SK-N-SH treated with all-trans-retinoic acid at 6 μM for 48 hours (cell line): ENCODE measurements around the gene ATOX1.

Source experiments
- ATAC-seq: fragments of 200-7000 bp; cut with Tn5 transposase; 3 replicates; pipeline ENCODE4 v1.9.1; 2020; ENCODE audit warnings: mild to moderate bottlenecking, moderate library complexity
- ARNTL ChIP-seq: fragments of 450-650 bp; formaldehyde crosslinking; IDR thresholded peaks from 2 replicates; pipeline ENCODE4 v1.5.0; 2020; ENCODE audit warnings: low read depth, mild to moderate bottlenecking, moderate library complexity, borderline replicate concordance
- BACH2 ChIP-seq: fragments of 250-450 bp; sonication (Bioruptor Pico); IDR thresholded peaks from 2 replicates; pipeline ENCODE4 v1.9.0; 2021; ENCODE audit warnings: mild to moderate bottlenecking, borderline replicate concordance
- CREB5 ChIP-seq: fragments of 250-450 bp; sonication (Bioruptor Pico); IDR thresholded peaks from 2 replicates; pipeline ENCODE4 v1.5.1; 2020; ENCODE audit warnings: low read depth, mild to moderate bottlenecking, moderate library complexity
- CSDC2 ChIP-seq: fragments of 250-450 bp; sonication (Bioruptor Pico); IDR thresholded peaks from 2 replicates; pipeline ENCODE4 v1.5.0; 2020; ENCODE audit warnings: mild to moderate bottlenecking, moderate library complexity
- CSRNP3 ChIP-seq: fragments of 250-450 bp; sonication (Bioruptor Pico); IDR thresholded peaks from 2 replicates; pipeline ENCODE4 v1.5.1; 2021; ENCODE audit warnings: mild to moderate bottlenecking, moderate library complexity
- ESRRG ChIP-seq: fragments of 250-450 bp; sonication (Bioruptor Pico); IDR thresholded peaks from 2 replicates; pipeline ENCODE4 v1.6.1; 2021; ENCODE audit warnings: mild to moderate bottlenecking
- GLIS3 ChIP-seq: fragments of 250-450 bp; sonication (Bioruptor Pico); IDR thresholded peaks from 2 replicates; pipeline ENCODE4 v1.5.0; 2020; ENCODE audit warnings: mild to moderate bottlenecking, moderate library complexity
- OSR1 ChIP-seq: fragments of 250-450 bp; sonication (Bioruptor Pico); IDR thresholded peaks from 2 replicates; pipeline ENCODE4 v1.8.0; 2022; ENCODE audit warnings: moderate library complexity, mild to moderate bottlenecking, inconsistent platforms
- PATZ1 ChIP-seq: fragments of 250-450 bp; sonication (Bioruptor Pico); IDR thresholded peaks from 2 replicates; pipeline ENCODE4 v1.8.0; 2020; ENCODE audit warnings: mild to moderate bottlenecking, moderate library complexity, borderline replicate concordance
- POU6F1 ChIP-seq: fragments of 250-450 bp; sonication (Bioruptor Pico); IDR thresholded peaks from 2 replicates; pipeline ENCODE4 v1.8.0; 2021; ENCODE audit warnings: low read depth, mild to moderate bottlenecking, moderate library complexity, borderline replicate concordance
- PPARA ChIP-seq: fragments of 250-450 bp; sonication (Bioruptor Pico); IDR thresholded peaks from 2 replicates; pipeline ENCODE4 v1.5.0; 2020; ENCODE audit warnings: mild to moderate bottlenecking, borderline replicate concordance
- RARB ChIP-seq: fragments of 250-450 bp; sonication (Bioruptor Pico); IDR thresholded peaks from 2 replicates; pipeline ENCODE4 v1.8.0; 2021; ENCODE audit warnings: mild to moderate bottlenecking, moderate library complexity
- SNAI2 ChIP-seq: fragments of 250-450 bp; sonication (Bioruptor Pico); IDR thresholded peaks from 2 replicates; pipeline ENCODE4 v1.5.0; 2020; ENCODE audit warnings: mild to moderate bottlenecking, moderate library complexity
- TCF4 ChIP-seq: fragments of 250-450 bp; sonication (Bioruptor Pico); IDR thresholded peaks from 2 replicates; pipeline ENCODE4 v1.8.0; 2021; ENCODE audit warnings: mild to moderate bottlenecking, moderate library complexity, borderline replicate concordance
- TOX ChIP-seq: fragments of 250-450 bp; sonication (Bioruptor Pico); IDR thresholded peaks from 2 replicates; pipeline ENCODE4 v1.8.0; 2021; ENCODE audit warnings: mild to moderate bottlenecking, moderate library complexity, borderline replicate concordance
- TSHZ2 ChIP-seq: fragments of 250-450 bp; sonication (Bioruptor Pico); IDR thresholded peaks from 2 replicates; pipeline ENCODE4 v1.5.0; 2020; ENCODE audit warnings: mild to moderate bottlenecking, moderate library complexity
- ZC3H10 ChIP-seq: fragments of 250-450 bp; sonication (Bioruptor Pico); IDR thresholded peaks from 2 replicates; pipeline ENCODE4 v1.5.1; 2021; ENCODE audit warnings: mild to moderate bottlenecking, moderate library complexity
- ZFP3 ChIP-seq: fragments of 250-450 bp; sonication (Bioruptor Pico); IDR thresholded peaks from 2 replicates; pipeline ENCODE4 v1.5.0; 2020; ENCODE audit warnings: mild to moderate bottlenecking, moderate library complexity
- ZNF565 ChIP-seq: fragments of 450-650 bp; formaldehyde crosslinking; conservative IDR thresholded peaks from 2 replicates; pipeline ENCODE4 v1.5.0; 2020; ENCODE audit warnings: low read depth, mild to moderate bottlenecking, moderate library complexity
- ZNF70 ChIP-seq: fragments of 450-650 bp; formaldehyde crosslinking; IDR thresholded peaks from 2 replicates; pipeline ENCODE4 v1.5.0; 2020; ENCODE audit warnings: mild to moderate bottlenecking, moderate library complexity
- ZNF8 ChIP-seq: fragments of 450-650 bp; formaldehyde crosslinking; IDR thresholded peaks from 2 replicates; pipeline ENCODE4 v1.5.0; 2020; ENCODE audit warnings: mild to moderate bottlenecking, moderate library complexity

The ATOX1 gene

GRCh38 chr5:151741678-151742423 is 16.6 kb downstream of the ATOX1 start:
- TF ChIP-seq ZFP3 (CRISPR knock-in tag) (no peak), ZNF8 (no peak), ZNF565 (CRISPR knock-in tag) (no peak), RARB (CRISPR knock-in tag) (no peak), PPARA (CRISPR knock-in tag) (no peak), TOX (CRISPR knock-in tag) (no peak), TCF4 (CRISPR knock-in tag) (no peak), TSHZ2 (CRISPR knock-in tag) (no peak), CREB5 (CRISPR knock-in tag) (no peak), ZNF70 (CRISPR knock-in tag) (no peak), POU6F1 (CRISPR knock-in tag) (no peak), CSRNP3 (CRISPR knock-in tag) (no peak), SNAI2 (CRISPR knock-in tag) (no peak), PATZ1 (CRISPR knock-in tag) (no peak), ARNTL (CRISPR knock-in tag) (no peak), BACH2 (CRISPR knock-in tag) (no peak), OSR1 (CRISPR knock-in tag) (no peak), CSDC2 (CRISPR knock-in tag) (no peak), ESRRG (CRISPR knock-in tag) (no peak), ZC3H10 (CRISPR knock-in tag) (no peak)
- no peak for ATAC-seq

- TF ChIP-seq BACH2 (CRISPR knock-in tag): no peak
- TF ChIP-seq ARNTL (CRISPR knock-in tag): no peak
- no peak for TF ChIP-seq GLIS3 (CRISPR knock-in tag)
- peak; percentile 25 for ATAC-seq
Observed at GRCh38 chr5:151740958-151741373, 17.5 kb downstream of the ATOX1 start.
